Breast epithelium (tissue), 4 donors: ENCODE measurements around the gene CLEC4F. TPM values are rescaled to one million over a fixed set of nuclear protein-coding genes. Genes with fewer than 3 reads are reported as not detected.

Experiments
- DNase-seq, 2 donors: peaks; one replicate each; pipeline ENCODE4 v3.0.0-alpha.2; 2019; ENCODE audit warnings: low spot score in 2 of 2
- H3K27ac ChIP-seq, 2 donors: fragments of 200-600 bp; sonication (generic) in 1 of 2; one replicate each; pipeline ENCODE4 v1.5.1; 2016 to 2019; ENCODE audit warnings: mild to moderate bottlenecking in 1 of 2
- H3K27me3 ChIP-seq, 2 donors: fragments of 200-600 bp; sonication (generic) in 1 of 2; one replicate each; pipeline versions ENCODE4 v1.5.1 to v1.6.0; 2017 to 2019; ENCODE audit warnings: control low read depth in 1 of 2, mild to moderate bottlenecking in 1 of 2
- H3K36me3 ChIP-seq: fragments of 200-600 bp; one replicate; pipeline ENCODE4 v1.5.1; 2019
- H3K4me1 ChIP-seq, 2 donors: fragments of 200-600 bp; sonication (generic); one replicate each; pipeline ENCODE4 v1.5.1; 2016 to 2019; ENCODE audit warnings: control low read depth in 1 of 2
- H3K4me3 ChIP-seq, 3 donors: fragments of 200-600 bp; sonication (generic); 1 replicate in 2 of 3; 2 replicates in 1 of 3; pipeline ENCODE4 v1.5.1; 2016 to 2019; ENCODE audit warnings: mild to moderate bottlenecking in 3 of 3, moderate library complexity in 2 of 3
- H3K9me3 ChIP-seq, 2 donors: fragments of 200-600 bp; sonication (generic) in 1 of 2; one replicate each; pipeline ENCODE4 v1.5.1; 2016 to 2019; ENCODE audit warnings: control low read depth in 1 of 2
- POLR2A ChIP-seq: fragments of 450-650 bp; IDR thresholded peaks from one replicate; pipeline ENCODE4 v1.6.1; 2016; ENCODE audit warnings: antibody characterized with exemption, mild to moderate bottlenecking, moderate library complexity
- POLR2AphosphoS5 ChIP-seq, 3 donors: sonication (generic); formaldehyde crosslinking; IDR thresholded peaks; one replicate each; pipeline ENCODE4 v1.6.1; 2017; ENCODE audit warnings: antibody characterized with exemption in 3 of 3
- intact Hi-C: fragments of 100-400 bp; cut with DNase I; formaldehyde crosslinking; loops from one replicate; pipeline ENCODE4 v1.15.1; 2023; ENCODE audit warnings: low total_unique reads
- total RNA-seq, 3 donors: library from RNA; depleted of rRNA; stranded (reverse); fragments of >200 nt; gene quantifications; one replicate each; pipeline ENCODE4 v1.1.0, GENCODE V29; 2016
- TF ChIP-seq, protein P1 (sequence below), 3 donors: fragments of 450-650 bp; IDR thresholded peaks; one replicate each; pipeline ENCODE4 v1.5.1; 2016 to 2017; ENCODE audit warnings: antibody characterized with exemption in 3 of 3, mild to moderate bottlenecking in 3 of 3, moderate library complexity in 3 of 3

CLEC4F gene
- total RNA-seq, 3 donors from 2014 or later, result 0.88 TPM; not detected in 2

DNA sequence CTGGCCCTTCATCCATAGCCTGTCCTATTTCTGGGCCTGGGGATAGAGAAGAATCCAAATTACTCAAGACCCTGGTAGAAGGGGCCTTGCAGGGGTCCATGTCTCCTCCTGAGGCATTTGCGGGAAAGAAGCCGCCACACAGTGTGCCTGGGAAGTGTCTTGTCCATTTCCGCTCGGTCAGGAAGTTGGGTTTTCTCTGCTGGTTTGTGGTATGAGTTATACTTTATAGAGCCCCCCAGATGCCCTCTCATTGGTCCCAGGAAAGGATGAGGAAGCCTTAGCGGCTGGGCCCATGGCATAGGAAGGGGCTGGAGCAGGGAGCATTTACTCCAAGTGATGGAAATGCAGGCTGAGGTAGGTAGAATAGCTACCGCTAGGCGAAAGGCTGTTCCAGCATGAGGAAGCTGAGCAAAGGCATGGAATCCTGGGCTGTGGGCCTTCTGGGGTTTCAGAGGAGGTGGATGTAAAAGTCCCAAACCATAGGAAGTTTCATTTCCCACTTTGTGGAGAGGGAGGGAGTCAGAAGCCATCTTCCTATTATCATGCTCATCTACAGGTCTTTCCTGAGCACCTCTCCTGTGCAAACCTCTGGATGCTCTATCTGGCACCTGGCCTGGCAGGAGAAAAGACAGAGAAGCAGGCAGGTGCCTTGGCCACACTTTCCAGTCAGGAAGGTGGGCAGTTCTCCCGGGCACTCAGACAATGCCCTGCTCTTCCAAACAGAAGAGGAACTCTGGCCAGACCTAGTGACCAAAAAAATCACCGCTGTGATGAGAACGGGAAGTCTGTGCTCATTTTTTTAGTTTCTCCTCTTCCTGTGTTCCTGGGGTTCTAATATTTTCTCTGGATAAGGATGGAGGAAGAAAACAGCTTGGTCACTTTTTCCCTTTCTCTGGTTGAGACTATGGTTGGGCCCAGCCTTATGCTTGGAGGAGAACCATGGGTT, 17.9 kb upstream of the CLEC4F start:
- Histone ChIP-seq H3K4me3 (no peak overlapping the region), H3K36me3 (no peaks in the 10 kb centered on the region), H3K27me3 (peaks cover 0 to 6% of the 10 kb centered on the region in 2 donors), H3K4me1 (no peaks in the 10 kb centered on the region), H3K27ac (no peak overlapping the region), H3K9me3 (no peaks in the 10 kb centered on the region)
- no peak for DNase-seq
- TF ChIP-seq, protein P1, sequence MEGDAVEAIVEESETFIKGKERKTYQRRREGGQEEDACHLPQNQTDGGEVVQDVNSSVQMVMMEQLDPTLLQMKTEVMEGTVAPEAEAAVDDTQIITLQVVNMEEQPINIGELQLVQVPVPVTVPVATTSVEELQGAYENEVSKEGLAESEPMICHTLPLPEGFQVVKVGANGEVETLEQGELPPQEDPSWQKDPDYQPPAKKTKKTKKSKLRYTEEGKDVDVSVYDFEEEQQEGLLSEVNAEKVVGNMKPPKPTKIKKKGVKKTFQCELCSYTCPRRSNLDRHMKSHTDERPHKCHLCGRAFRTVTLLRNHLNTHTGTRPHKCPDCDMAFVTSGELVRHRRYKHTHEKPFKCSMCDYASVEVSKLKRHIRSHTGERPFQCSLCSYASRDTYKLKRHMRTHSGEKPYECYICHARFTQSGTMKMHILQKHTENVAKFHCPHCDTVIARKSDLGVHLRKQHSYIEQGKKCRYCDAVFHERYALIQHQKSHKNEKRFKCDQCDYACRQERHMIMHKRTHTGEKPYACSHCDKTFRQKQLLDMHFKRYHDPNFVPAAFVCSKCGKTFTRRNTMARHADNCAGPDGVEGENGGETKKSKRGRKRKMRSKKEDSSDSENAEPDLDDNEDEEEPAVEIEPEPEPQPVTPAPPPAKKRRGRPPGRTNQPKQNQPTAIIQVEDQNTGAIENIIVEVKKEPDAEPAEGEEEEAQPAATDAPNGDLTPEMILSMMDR (IDR thresholded peaks at IDR 0.05), result no peak
- TF ChIP-seq POLR2A, result no peak
- no peak for TF ChIP-seq POLR2AphosphoS5 (IDR thresholded peaks at IDR 0.05)
- intact Hi-C loops, result no loop called here

DNA sequence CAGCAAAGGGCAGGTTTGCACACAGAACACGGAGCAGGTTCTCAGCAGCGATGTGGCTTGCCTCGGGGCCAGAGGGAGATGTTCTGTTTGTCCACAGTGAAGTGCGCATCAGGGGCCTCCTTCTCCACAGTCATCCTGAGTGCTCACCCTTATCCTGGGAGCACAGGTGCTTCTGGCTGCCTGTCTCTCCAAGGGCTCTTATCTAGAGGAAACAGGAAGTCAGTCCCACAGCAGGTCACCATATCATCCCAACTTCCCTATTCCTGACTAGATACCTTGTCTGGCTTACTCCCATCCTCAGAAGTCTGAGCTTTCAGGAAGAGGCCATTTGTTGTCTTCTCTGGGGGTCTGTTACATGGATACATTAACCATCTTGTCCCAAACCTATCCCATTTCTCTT, 15.2 kb upstream of the CLEC4F start, which contains the start of gene CD207:
Gene CD207, minus strand, starts transcription at position 174 of the 400 bp plus-strand sequence. Its CDS starts 40 bp downstream, at position 134.
- intact Hi-C loops, result no loop called here

DNA sequence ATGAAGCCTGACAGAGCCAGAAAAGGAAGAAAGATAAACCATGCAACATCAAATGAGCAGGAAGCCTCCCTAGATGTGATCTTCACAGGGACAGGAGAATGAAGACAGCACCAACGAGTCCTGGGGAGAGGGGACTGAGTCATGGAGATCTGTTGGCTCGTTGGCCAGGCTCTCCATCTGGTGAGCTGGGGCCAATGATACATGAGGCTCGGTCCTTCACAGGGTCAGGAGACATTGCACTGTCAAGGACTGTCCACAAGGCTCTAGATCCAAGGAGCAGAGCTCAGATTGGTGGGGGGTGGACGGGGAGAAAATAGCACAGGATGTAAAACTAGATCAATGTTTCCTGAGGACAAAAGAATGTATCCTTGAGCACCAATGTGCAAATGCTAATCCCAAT, 14.5 kb upstream of the CLEC4F start:
- H3K4me1 ChIP-seq, result no peaks in the 10 kb centered on the region
- DNase-seq, result no peak
- intact Hi-C loops, result no loop called here
- no peak overlapping the region for H3K4me3 ChIP-seq
- H3K9me3 ChIP-seq, result no peaks in the 10 kb centered on the region
- no peak overlapping the region for H3K27ac ChIP-seq
- H3K36me3 ChIP-seq, result no peaks in the 10 kb centered on the region
- no peaks in the 10 kb centered on the region for H3K27me3 ChIP-seq
- TF ChIP-seq, protein P1 (IDR thresholded peaks at IDR 0.05), result no peak
- TF ChIP-seq POLR2AphosphoS5 (IDR thresholded peaks at IDR 0.05) (no peak), POLR2A (no peak)

More for the DNA sequence above, 15.2 kb upstream of the CLEC4F start, which contains the start of gene CD207:
- DNase-seq, result no peak
- no peaks in the 10 kb centered on the region for H3K27me3 ChIP-seq
- H3K36me3 ChIP-seq, result no peaks in the 10 kb centered on the region
- no peaks in the 10 kb centered on the region for H3K4me1 ChIP-seq
- TF ChIP-seq POLR2A, result no peak
- TF ChIP-seq POLR2AphosphoS5 (IDR thresholded peaks at IDR 0.05), result no peak
- TF ChIP-seq, protein P1 (IDR thresholded peaks at IDR 0.05), result no peak
- no peaks in the 10 kb centered on the region for H3K9me3 ChIP-seq
- no peak within 1 kb of the TSS for H3K27ac ChIP-seq
- no peak within 1 kb of the TSS for H3K4me3 ChIP-seq

DNA sequence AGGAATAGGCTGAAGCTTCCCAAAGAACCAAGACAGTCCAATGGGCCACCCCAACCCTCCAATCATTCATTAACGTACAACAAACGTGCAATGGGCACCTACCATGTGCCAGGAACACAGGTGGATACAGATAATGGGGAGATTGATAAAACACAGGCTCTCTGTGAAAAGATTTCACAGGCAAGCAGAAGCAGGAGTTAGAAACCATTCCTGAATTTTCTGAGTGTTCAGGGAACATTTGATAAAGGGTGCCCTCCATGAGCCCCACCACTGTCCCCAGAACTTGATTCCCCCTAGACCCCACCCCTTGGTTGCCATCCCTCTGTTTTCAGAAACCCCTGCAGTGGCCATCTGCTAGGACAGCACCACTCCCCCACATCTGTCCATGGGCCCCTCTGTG, 13.7 kb upstream of the CLEC4F start:
- H3K4me1 ChIP-seq, result no peaks in the 10 kb centered on the region
- no peak overlapping the region for H3K4me3 ChIP-seq
- DNase-seq, result no peak
- no peaks in the 10 kb centered on the region for H3K27me3 ChIP-seq
- intact Hi-C loops, result no loop called here
- no peaks in the 10 kb centered on the region for H3K36me3 ChIP-seq
- H3K27ac ChIP-seq, result no peak overlapping the region
- TF ChIP-seq POLR2AphosphoS5 (IDR thresholded peaks at IDR 0.05), result no peak
- TF ChIP-seq POLR2A, result no peak
- TF ChIP-seq, protein P1 (IDR thresholded peaks at IDR 0.05), result no peak
- no peaks in the 10 kb centered on the region for H3K9me3 ChIP-seq

DNA sequence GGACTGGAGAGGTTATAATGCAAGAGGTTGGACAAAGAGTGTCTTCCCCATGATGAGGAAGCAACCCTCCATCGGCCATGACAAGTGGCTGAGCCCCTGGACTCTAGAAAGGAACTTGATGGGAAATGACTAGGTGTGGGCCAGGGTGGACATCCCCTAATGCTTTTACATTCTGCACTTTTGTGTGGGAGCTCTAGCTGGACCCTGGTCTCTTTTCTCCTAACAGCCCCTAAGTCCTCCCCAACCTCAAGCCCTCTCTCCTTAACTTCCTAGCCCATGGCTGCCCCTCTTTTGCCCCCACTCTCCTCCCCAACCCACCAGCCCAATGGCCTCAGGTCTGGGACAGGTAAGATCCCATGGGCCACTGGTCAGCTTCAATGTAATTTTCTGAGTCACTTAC, 12.8 kb upstream of the CLEC4F start:
- TF ChIP-seq POLR2A, result no peak
- no peak for TF ChIP-seq POLR2AphosphoS5 (IDR thresholded peaks at IDR 0.05)
- TF ChIP-seq, protein P1 (IDR thresholded peaks at IDR 0.05), result no peak
- no peak for DNase-seq
- Histone ChIP-seq H3K27ac (no peak overlapping the region), H3K9me3 (no peaks in the 10 kb centered on the region), H3K4me1 (no peaks in the 10 kb centered on the region), H3K27me3 (no peaks in the 10 kb centered on the region), H3K36me3 (no peaks in the 10 kb centered on the region), H3K4me3 (no peak overlapping the region)
- intact Hi-C loops, result no loop called here
